K562 (cell line): ENCODE measurements around the gene WWC2. TPM values are rescaled to one million over a fixed set of nuclear protein-coding genes. Genes with fewer than 3 reads are reported as not detected.

Experiments
- NR2C2 ChIP-seq, 2 experiments: fragments of 200-800 bp in 1 of 2; sonication (Bioruptor generic) in 1 of 2; sonication (generic) in 1 of 2; formaldehyde crosslinking in 1 of 2; IDR thresholded peaks; 2 replicates each; pipeline versions ENCODE4 v1.6.1 to v1.8.0; 2016 to 2022; ENCODE audit warnings: mild to moderate bottlenecking in 1 of 2, missing compliant biosample characterization in 1 of 2, missing genetic modification characterization in 1 of 2, missing genetic modification reagents in 1 of 2
- ZNF133 ChIP-seq: fragments of 250-450 bp; sonication (Bioruptor Pico); IDR thresholded peaks from 2 replicates; pipeline ENCODE4 v1.4.0; 2020; ENCODE audit warnings: mild to moderate bottlenecking
- ZNF174 ChIP-seq: fragments of 250-450 bp; sonication (Bioruptor Pico); IDR thresholded peaks from 2 replicates; pipeline ENCODE4 v1.4.0; 2020; ENCODE audit warnings: mild to moderate bottlenecking
- ZNF311 ChIP-seq: fragments of 250-450 bp; sonication (Bioruptor Pico); IDR thresholded peaks from 2 replicates; pipeline ENCODE4 v1.4.0; 2020; ENCODE audit warnings: mild to moderate bottlenecking, moderate library complexity
- ZNF551 ChIP-seq: fragments of 250-450 bp; sonication (Bioruptor Pico); IDR thresholded peaks from 2 replicates; pipeline ENCODE4 v1.5.0; 2021; ENCODE audit warnings: mild to moderate bottlenecking, moderate library complexity
- polyA plus RNA-seq, 8 experiments: library from polyadenylated mRNA; depleted of rRNA in 4 of 8; stranded (reverse) in 5 of 8; unstranded in 3 of 8; fragments of >200 nt; fragmentation: Nextera tagmentation in 2 of 8; fragmentation: Illumina TruSeq in 1 of 8; extraction: Ambion mirVana in 2 of 8; extraction: Trizol in 1 of 8; gene quantifications; 2 replicates each; pipeline versions ENCODE4 v1.2.1 to v1.2.3, GENCODE V29; 2011 to 2014; ENCODE audit warnings: inconsistent platforms in 1 of 8, missing spikeins in 1 of 8
- total RNA-seq, 7 experiments: library from RNA; depleted of rRNA in 6 of 7; stranded (reverse); fragments of >200 nt in 6 of 7; fragmentation: Illumina TruSeq in 2 of 7; extraction: Trizol in 2 of 7; gene quantifications; 2 replicates each; pipeline versions ENCODE4 v1.2.1 to v1.2.3, GENCODE V29; 2011 to 2021; ENCODE audit warnings: low replicate concordance in 1 of 7
- TF ChIP-seq, protein P1 (sequence below), 2 experiments: fragments of 450-650 bp; IDR thresholded peaks; 2 replicates each; pipeline ENCODE4 v1.6.1; 2016; ENCODE audit warnings: mild to moderate bottlenecking in 2 of 2, borderline replicate concordance in 1 of 2, low read depth in 1 of 2, moderate library complexity in 1 of 2
- TF ChIP-seq, protein P2 (sequence below): fragments of 450-650 bp; IDR thresholded peaks from 2 replicates; pipeline ENCODE4 v1.7.1; 2018; ENCODE audit warnings: mild to moderate bottlenecking, low read depth; ENCODE audit not compliant: partially characterized antibody
- TF ChIP-seq, protein P3 (sequence below): sonication (generic); formaldehyde crosslinking; IDR thresholded peaks from 2 replicates; pipeline ENCODE4 v1.8.1; 2023; ENCODE audit warnings: mild to moderate bottlenecking, missing genetic modification reagents
- TF ChIP-seq, protein P4 (sequence below), 2 experiments: IDR thresholded peaks; 2 replicates each; pipeline ENCODE4 v1.6.1; 2012; ENCODE audit warnings: improper control_type of control experiment in 2 of 2, low read depth in 2 of 2, low read length in 2 of 2, borderline replicate concordance in 1 of 2

Gene WWC2
- total and polyA plus RNA-seq, 9 of the 15 experiments (the other 6 are each of a cell fraction or from before 2014, with no cell fraction given), result 3.7 to 39.4 (median 19.6) TPM

DNA sequence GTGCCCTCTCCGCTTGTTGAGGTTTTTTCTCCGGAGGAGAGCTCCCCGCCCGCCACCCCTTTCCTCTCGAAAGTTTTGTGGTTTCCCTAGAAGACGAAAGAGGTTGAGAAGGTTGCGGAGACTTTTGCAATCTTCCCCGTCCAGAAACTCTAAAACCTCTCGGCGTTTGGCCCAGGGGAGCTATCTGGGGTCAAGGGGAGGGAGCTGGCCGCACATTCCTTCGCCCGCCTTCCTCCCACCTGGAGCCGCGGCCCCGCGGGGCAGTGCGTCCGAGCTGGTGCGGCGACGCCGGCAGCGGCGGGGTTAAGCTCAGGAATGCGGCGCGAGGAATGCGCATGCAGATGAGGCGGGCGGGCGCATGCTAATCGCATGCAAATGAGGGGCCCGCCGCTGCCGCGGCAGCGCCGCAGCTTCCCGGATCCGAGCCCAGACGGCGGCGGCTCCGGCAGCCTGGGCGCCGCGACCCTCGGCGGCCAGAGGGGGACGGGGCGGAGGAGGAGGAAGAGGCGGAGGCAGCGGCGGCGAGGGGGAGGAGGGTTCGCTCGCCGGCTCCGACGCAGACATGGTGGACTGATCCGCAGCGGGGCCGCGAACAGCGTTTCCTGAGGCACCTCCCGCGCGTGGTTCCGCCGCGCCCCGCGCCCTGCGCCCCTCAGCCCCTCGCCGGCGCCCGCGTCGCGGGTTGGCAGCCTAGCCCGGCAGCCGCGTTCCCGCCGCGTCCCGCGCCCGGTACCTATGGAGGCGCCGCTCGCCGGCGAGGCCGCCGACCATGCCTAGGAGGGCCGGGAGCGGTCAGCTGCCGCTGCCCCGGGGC lies at the start of gene WWC2 (continued):
- TF ChIP-seq, protein P1, sequence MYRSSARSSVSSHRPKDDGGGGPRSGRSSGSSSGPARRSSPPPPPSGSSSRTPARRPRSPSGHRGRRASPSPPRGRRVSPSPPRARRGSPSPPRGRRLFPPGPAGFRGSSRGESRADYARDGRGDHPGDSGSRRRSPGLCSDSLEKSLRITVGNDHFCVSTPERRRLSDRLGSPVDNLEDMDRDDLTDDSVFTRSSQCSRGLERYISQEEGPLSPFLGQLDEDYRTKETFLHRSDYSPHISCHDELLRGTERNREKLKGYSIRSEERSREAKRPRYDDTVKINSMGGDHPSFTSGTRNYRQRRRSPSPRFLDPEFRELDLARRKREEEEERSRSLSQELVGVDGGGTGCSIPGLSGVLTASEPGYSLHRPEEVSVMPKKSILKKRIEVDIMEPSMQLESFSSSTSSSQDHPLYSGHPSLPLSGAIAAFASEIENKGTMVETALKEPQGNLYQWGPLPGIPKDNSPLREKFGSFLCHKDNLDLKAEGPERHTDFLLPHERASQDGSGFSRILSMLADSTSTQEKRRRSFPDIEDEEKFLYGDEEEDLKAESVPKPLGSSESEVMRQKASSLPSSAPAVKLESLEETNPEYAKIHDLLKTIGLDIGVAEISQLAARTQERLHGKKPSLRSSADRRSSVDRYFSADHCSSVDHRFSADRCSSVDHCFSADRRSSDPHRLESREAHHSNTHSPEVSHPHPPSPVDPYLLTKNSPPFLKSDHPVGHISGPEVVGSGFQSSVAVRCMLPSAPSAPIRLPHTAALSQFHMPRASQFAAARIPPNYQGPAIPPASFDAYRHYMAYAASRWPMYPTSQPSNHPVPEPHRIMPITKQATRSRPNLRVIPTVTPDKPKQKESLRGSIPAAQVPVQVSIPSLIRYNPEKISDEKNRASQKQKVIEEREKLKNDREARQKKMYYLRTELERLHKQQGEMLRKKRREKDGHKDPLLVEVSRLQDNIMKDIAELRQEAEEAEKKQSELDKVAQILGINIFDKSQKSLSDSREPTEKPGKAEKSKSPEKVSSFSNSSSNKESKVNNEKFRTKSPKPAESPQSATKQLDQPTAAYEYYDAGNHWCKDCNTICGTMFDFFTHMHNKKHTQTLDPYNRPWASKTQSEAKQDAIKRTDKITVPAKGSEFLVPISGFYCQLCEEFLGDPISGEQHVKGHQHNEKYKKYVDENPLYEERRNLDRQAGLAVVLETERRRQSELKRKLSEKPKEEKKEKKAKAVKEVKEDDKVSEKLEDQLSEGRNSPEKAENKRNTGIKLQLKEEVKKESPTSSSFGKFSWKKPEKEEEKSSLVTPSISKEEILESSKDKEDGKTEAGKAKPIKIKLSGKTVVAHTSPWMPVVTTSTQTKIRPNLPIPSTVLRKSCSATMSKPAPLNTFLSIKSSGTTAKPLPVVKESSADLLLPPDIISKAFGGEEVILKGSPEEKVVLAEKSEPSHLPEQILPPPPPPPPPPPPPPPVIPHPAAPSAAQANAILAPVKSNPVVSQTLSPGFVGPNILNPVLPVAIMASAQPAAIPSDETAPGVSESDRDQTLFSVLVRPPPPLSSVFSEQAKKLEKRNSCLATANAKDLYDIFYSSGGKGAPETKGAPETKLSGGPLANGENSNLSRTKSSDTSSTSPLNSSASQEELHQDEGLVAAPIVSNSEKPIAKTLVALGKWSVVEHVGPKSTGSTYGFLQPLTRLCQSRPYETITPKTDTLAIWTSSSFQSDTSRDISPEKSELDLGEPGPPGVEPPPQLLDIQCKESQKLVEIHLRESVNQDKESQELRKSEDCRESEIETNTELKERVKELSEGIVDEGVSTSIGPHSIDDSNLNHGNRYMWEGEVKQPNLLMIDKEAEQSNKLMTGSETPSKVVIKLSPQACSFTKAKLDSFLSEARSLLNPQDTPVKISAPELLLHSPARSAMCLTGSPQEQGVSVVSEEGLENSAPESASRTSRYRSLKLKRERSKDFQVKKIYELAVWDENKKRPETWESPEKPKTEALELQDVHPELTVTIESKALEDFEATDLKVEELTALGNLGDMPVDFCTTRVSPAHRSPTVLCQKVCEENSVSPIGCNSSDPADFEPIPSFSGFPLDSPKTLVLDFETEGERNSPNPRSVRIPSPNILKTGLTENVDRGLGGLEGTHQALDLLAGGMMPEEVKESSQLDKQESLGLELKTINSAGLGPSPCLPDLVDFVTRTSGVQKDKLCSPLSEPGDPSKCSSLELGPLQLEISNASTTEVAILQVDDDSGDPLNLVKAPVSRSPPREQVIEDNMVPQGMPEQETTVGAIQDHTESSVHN (IDR thresholded peaks at IDR 0.05; ENCODE audit: borderline replicate concordance in 1 of 2, low read depth in 1 of 2), result no peak
- TF ChIP-seq, protein P2, sequence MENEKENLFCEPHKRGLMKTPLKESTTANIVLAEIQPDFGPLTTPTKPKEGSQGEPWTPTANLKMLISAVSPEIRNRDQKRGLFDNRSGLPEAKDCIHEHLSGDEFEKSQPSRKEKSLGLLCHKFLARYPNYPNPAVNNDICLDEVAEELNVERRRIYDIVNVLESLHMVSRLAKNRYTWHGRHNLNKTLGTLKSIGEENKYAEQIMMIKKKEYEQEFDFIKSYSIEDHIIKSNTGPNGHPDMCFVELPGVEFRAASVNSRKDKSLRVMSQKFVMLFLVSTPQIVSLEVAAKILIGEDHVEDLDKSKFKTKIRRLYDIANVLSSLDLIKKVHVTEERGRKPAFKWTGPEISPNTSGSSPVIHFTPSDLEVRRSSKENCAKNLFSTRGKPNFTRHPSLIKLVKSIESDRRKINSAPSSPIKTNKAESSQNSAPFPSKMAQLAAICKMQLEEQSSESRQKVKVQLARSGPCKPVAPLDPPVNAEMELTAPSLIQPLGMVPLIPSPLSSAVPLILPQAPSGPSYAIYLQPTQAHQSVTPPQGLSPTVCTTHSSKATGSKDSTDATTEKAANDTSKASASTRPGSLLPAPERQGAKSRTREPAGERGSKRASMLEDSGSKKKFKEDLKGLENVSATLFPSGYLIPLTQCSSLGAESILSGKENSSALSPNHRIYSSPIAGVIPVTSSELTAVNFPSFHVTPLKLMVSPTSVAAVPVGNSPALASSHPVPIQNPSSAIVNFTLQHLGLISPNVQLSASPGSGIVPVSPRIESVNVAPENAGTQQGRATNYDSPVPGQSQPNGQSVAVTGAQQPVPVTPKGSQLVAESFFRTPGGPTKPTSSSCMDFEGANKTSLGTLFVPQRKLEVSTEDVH, result no peak
- TF ChIP-seq, protein P3, sequence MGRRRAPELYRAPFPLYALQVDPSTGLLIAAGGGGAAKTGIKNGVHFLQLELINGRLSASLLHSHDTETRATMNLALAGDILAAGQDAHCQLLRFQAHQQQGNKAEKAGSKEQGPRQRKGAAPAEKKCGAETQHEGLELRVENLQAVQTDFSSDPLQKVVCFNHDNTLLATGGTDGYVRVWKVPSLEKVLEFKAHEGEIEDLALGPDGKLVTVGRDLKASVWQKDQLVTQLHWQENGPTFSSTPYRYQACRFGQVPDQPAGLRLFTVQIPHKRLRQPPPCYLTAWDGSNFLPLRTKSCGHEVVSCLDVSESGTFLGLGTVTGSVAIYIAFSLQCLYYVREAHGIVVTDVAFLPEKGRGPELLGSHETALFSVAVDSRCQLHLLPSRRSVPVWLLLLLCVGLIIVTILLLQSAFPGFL (CRISPR knock-in tag), result no peak
- TF ChIP-seq ZNF133 (CRISPR knock-in tag), result no peak
- no peak for TF ChIP-seq ZNF174 (CRISPR knock-in tag)
- TF ChIP-seq, protein P4, sequence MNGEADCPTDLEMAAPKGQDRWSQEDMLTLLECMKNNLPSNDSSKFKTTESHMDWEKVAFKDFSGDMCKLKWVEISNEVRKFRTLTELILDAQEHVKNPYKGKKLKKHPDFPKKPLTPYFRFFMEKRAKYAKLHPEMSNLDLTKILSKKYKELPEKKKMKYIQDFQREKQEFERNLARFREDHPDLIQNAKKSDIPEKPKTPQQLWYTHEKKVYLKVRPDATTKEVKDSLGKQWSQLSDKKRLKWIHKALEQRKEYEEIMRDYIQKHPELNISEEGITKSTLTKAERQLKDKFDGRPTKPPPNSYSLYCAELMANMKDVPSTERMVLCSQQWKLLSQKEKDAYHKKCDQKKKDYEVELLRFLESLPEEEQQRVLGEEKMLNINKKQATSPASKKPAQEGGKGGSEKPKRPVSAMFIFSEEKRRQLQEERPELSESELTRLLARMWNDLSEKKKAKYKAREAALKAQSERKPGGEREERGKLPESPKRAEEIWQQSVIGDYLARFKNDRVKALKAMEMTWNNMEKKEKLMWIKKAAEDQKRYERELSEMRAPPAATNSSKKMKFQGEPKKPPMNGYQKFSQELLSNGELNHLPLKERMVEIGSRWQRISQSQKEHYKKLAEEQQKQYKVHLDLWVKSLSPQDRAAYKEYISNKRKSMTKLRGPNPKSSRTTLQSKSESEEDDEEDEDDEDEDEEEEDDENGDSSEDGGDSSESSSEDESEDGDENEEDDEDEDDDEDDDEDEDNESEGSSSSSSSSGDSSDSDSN (IDR thresholded peaks at IDR 0.05; ENCODE audit: borderline replicate concordance in 1 of 2, low read depth in 2 of 2, low read length in 2 of 2), result peak; percentile 60 to 91; a peak in 3 of 4 replicates
- TF ChIP-seq NR2C2 (CRISPR knock-in tag; IDR thresholded peaks at IDR 0.05), result no peak
- TF ChIP-seq NR2C2 (tag; IDR thresholded peaks at IDR 0.05), result peak; percentile 81
- no peak for TF ChIP-seq ZNF311
- TF ChIP-seq ZNF551 (CRISPR knock-in tag), result no peak
